H1 (cell line): ENCODE data around the gene KCND3. TPM values are rescaled to one million over a fixed set of nuclear protein-coding genes. Genes with fewer than 3 reads are reported as not detected.

Experiments
- E2F6 ChIP-seq: IDR thresholded peaks from 2 replicates; pipeline ENCODE4 v1.6.1; 2012; ENCODE audit warnings: inconsistent platforms
- GABPA ChIP-seq: IDR thresholded peaks from 2 replicates; pipeline ENCODE4 v1.6.1; 2011; ENCODE audit warnings: mild to moderate bottlenecking, low read length, moderate library complexity, borderline replicate concordance; ENCODE audit not compliant: insufficient read depth
- polyA plus RNA-seq, 7 experiments: library from polyadenylated mRNA; depleted of rRNA in 3 of 7; stranded (reverse) in 5 of 7; unstranded in 2 of 7; fragments of >200 nt in 5 of 7; fragments of 200-250 nt in 2 of 7; gene quantifications; 1 replicate in 5 of 7; 2 replicates in 1 of 7; 4 replicates in 1 of 7; pipeline versions ENCODE4 v1.2.1 to v1.2.3, GENCODE V29; 2011 to 2013; ENCODE audit warnings: missing spikeins in 2 of 7, mixed read lengths in 2 of 7
- total RNA-seq: library from RNA; stranded (reverse); fragmentation: NEBNext Ultra II Directional; extraction: Animal tissue kit (Norgen Biotek cat#: 25700); gene quantifications from 2 replicates; pipeline ENCODE4 v1.2.1, GENCODE V29; 2021

KCND3 gene
- total and polyA plus RNA-seq, 2 of the 8 experiments (the other 6 are each of a cell fraction or from before 2014, with no cell fraction given), result 0.14 to 0.48 TPM

GRCh38 chr1:111745675-111746613, 243.5 kb downstream of the KCND3 start (continued):
- TF ChIP-seq GABPA (no peak), E2F6 (no peak)
